OCI-LY7 (cell line): ENCODE measurements around the gene ZFR2.
"Not testable (repeated sequence)": the region's sequence is repeated elsewhere in the genome, so short reads cannot be mapped to it uniquely, and the experiment has no call there.

Source experiments
- EZH2phosphoT487 ChIP-seq: fragments of 200-600 bp; sonication (generic); IDR thresholded peaks from 2 replicates; pipeline ENCODE4 v1.6.1; 2018; ENCODE audit warnings: low read depth, borderline replicate concordance, mild to moderate bottlenecking, mixed run types, antibody characterized with exemption, low read length, moderate library complexity, mixed read lengths
- TF ChIP-seq, protein P1 (sequence below): fragments of 200-600 bp; sonication (generic); conservative IDR thresholded peaks from 2 replicates; pipeline ENCODE4 v1.5.1; 2014; ENCODE audit warnings: mild to moderate bottlenecking, antibody characterized with exemption, low read length, moderate library complexity, mixed read lengths

DNA sequence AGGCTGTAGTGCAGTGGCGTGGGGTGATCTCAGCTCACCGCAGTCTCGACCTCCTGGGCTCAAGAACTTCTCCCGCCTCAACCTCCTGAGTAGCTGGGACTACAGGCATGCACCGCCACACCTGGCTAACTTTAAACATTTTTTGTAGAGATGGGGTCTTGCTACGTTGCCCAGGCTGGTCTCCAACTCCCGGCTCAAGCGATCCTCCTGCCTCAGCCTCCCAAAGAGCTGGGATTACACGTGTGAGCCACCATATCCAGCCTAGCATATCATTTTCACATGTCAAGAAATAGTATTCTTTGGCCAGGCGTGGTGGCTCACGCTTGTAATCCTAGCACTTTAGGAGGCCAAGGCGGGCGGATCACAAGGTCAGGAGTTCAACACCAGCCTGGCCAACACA lies 110.5 kb downstream of the ZFR2 start:
- TF ChIP-seq, protein P1, sequence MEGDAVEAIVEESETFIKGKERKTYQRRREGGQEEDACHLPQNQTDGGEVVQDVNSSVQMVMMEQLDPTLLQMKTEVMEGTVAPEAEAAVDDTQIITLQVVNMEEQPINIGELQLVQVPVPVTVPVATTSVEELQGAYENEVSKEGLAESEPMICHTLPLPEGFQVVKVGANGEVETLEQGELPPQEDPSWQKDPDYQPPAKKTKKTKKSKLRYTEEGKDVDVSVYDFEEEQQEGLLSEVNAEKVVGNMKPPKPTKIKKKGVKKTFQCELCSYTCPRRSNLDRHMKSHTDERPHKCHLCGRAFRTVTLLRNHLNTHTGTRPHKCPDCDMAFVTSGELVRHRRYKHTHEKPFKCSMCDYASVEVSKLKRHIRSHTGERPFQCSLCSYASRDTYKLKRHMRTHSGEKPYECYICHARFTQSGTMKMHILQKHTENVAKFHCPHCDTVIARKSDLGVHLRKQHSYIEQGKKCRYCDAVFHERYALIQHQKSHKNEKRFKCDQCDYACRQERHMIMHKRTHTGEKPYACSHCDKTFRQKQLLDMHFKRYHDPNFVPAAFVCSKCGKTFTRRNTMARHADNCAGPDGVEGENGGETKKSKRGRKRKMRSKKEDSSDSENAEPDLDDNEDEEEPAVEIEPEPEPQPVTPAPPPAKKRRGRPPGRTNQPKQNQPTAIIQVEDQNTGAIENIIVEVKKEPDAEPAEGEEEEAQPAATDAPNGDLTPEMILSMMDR = not testable (repeated sequence)
- not testable (repeated sequence) for TF ChIP-seq EZH2phosphoT487
